Measurements from ENCODE around the gene CACHD1. TPM values are rescaled to one million over a fixed set of nuclear protein-coding genes. Genes with fewer than 3 reads are reported as not detected.

CACHD1 gene
- total RNA-seq, 4 donors from 2014 or later = 2.2 to 3.6 (median 2.9) TPM

GRCh38 chr1:64616039-64616438, 146.1 kb downstream of the CACHD1 start:
- intact Hi-C loops (cut with DNase I; ENCODE audit: low total_unique reads) (loop anchor here (5.0 kb wide), 2 partner anchors 66 to 226 kb away; no protein-coding TSS in a partner anchor), in situ Hi-C loops (cut with MboI; ENCODE audit: low sequenced_read_pairs in 4 of 4) (no loop called here)
- Histone ChIP-seq H3K36me3 (no peaks in the 10 kb centered on the region), H3K4me3 (no peak overlapping the region), H3K4me1 (peaks cover 14 to 17% of the 10 kb centered on the region in 2 donors), H3K27ac (peak overlapping the region; percentile 66 to 80 (median 76)), H3K27me3 (no peaks in the 10 kb centered on the region), H3K9me3 (no peaks in the 10 kb centered on the region)
- peak in 1 of 2 donors; percentile 31 for TF ChIP-seq POLR2A (IDR thresholded peaks at IDR 0.05)
- no peak for TF ChIP-seq CTCF (IDR thresholded peaks at IDR 0.05 in 4 of 5, conservative IDR thresholded peaks at IDR 0.05 in 1 of 5)
- DNase-seq = peak; percentile 63 to 73
- ATAC-seq = peak; percentile 99 to 100

GRCh38 chr1:64623750-64624191, 153.8 kb downstream of the CACHD1 start:
- no peaks in the 10 kb centered on the region for H3K36me3 ChIP-seq
- ATAC-seq (no peak), DNase-seq (no peak)
- intact Hi-C loops (cut with DNase I; ENCODE audit: low total_unique reads) = no loop called here
- H3K27me3 ChIP-seq = no peaks in the 10 kb centered on the region
- no peak overlapping the region for H3K27ac ChIP-seq
- in situ Hi-C loops (cut with MboI; ENCODE audit: low sequenced_read_pairs in 4 of 4) = no loop called here
- no peaks in the 10 kb centered on the region for H3K9me3 ChIP-seq
- H3K4me3 ChIP-seq = no peak overlapping the region
- H3K4me1 ChIP-seq = peaks cover 0 to 4% of the 10 kb centered on the region in 2 donors
- no peak for TF ChIP-seq POLR2A (IDR thresholded peaks at IDR 0.05)
- TF ChIP-seq CTCF (IDR thresholded peaks at IDR 0.05 in 4 of 5, conservative IDR thresholded peaks at IDR 0.05 in 1 of 5) = no peak

GRCh38 chr1:64624218-64624713, 154.3 kb downstream of the CACHD1 start:
- ATAC-seq = no peak
- no peaks in the 10 kb centered on the region for H3K27me3 ChIP-seq
- intact Hi-C loops (cut with DNase I; ENCODE audit: low total_unique reads) = no loop called here
- H3K27ac ChIP-seq = no peak overlapping the region
- no peak for DNase-seq
- in situ Hi-C loops (cut with MboI; ENCODE audit: low sequenced_read_pairs in 4 of 4) = no loop called here
- no peak for TF ChIP-seq POLR2A (IDR thresholded peaks at IDR 0.05)
- no peak for TF ChIP-seq CTCF (IDR thresholded peaks at IDR 0.05 in 4 of 5, conservative IDR thresholded peaks at IDR 0.05 in 1 of 5)
- H3K9me3 ChIP-seq = no peaks in the 10 kb centered on the region
- H3K36me3 ChIP-seq = no peaks in the 10 kb centered on the region
- H3K4me1 ChIP-seq = peaks cover 0 to 4% of the 10 kb centered on the region in 2 donors
- no peak overlapping the region for H3K4me3 ChIP-seq

GRCh38 chr1:64624808-64625207, 154.9 kb downstream of the CACHD1 start:
- in situ Hi-C loops (cut with MboI; ENCODE audit: low sequenced_read_pairs in 4 of 4) (no loop called here), intact Hi-C loops (cut with DNase I; ENCODE audit: low total_unique reads) (no loop called here)
- Histone ChIP-seq H3K4me1 (peaks cover 0 to 4% of the 10 kb centered on the region in 2 donors), H3K36me3 (no peaks in the 10 kb centered on the region), H3K27me3 (no peaks in the 10 kb centered on the region), H3K27ac (no peak overlapping the region), H3K4me3 (no peak overlapping the region), H3K9me3 (no peaks in the 10 kb centered on the region)
- ATAC-seq (no peak), DNase-seq (no peak)
- TF ChIP-seq CTCF (IDR thresholded peaks at IDR 0.05 in 4 of 5, conservative IDR thresholded peaks at IDR 0.05 in 1 of 5) = no peak
- TF ChIP-seq POLR2A (IDR thresholded peaks at IDR 0.05) = no peak

GRCh38 chr1:64630611-64631010, 160.7 kb downstream of the CACHD1 start:
- Histone ChIP-seq H3K36me3 (no peaks in the 10 kb centered on the region), H3K4me3 (no peak overlapping the region), H3K9me3 (no peaks in the 10 kb centered on the region), H3K27ac (no peak overlapping the region), H3K27me3 (no peaks in the 10 kb centered on the region), H3K4me1 (no peaks in the 10 kb centered on the region)
- DNase-seq = no peak
- in situ Hi-C loops (cut with MboI; ENCODE audit: low sequenced_read_pairs in 4 of 4) (no loop called here), intact Hi-C loops (cut with DNase I; ENCODE audit: low total_unique reads) (no loop called here)
- TF ChIP-seq CTCF (IDR thresholded peaks at IDR 0.05 in 4 of 5, conservative IDR thresholded peaks at IDR 0.05 in 1 of 5) (no peak), POLR2A (IDR thresholded peaks at IDR 0.05) (no peak)
- ATAC-seq = no peak

Measured in gastrocnemius medialis (tissue), 4 donors.